Activated T-cell treated with anti-CD3 and anti-CD28 coated beads, Interleukin-2, amount 50 U/mL, for 1 hour (primary cell): Measurements from ENCODE around the gene DHRSX.
"Not testable (repeated sequence)": the region's sequence is repeated elsewhere in the genome, so short reads cannot be mapped to it uniquely, and the experiment has no call there.

ENCODE experiments used
- DNase-seq: peaks from one replicate; pipeline ENCODE4 v3.0.0-alpha.2; 2020

The DHRSX gene

DNA sequence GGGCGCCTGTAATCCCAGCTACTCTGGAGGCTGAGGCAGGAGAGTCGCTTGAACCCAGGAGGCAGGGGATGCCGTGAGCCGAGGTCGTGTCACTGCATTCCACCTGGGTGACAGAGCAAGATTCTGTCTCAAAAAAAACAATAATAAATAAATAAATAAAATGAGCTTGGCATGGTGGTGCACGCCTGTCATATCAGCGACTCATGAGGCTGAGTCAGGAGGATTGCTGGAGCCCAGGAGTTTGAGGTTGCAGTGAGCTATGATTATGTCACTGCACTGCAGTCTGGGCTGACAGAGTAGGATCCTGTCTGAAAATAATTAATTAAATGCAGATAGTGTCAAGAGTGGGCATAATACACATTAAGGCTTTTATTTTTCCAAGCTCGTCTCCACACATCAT is 77.5 kb downstream of the DHRSX start:
- DNase-seq, result no peak

- not testable (repeated sequence) for DNase-seq
These were observed 81.4 kb downstream of the DHRSX start for GRCh38 chrX:2419418-2419817.

DNA sequence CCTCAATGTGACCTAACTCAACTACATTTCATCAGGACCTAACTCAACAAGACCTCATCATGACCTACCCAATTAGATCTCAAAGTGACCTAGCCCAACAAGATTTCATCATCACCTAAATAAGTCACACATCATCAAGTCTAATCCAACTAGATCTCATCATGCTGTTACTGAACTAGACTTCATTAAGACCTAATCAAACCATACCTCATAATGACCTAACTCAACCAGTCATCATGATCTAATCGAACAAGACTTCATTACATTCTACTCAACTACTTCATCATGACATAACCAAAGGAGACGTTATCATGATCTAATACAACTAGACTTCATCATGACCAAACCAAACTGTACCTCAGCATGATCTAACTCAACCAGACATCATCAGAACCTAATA is 82.8 kb downstream of the DHRSX start:
- no peak for DNase-seq

DNA sequence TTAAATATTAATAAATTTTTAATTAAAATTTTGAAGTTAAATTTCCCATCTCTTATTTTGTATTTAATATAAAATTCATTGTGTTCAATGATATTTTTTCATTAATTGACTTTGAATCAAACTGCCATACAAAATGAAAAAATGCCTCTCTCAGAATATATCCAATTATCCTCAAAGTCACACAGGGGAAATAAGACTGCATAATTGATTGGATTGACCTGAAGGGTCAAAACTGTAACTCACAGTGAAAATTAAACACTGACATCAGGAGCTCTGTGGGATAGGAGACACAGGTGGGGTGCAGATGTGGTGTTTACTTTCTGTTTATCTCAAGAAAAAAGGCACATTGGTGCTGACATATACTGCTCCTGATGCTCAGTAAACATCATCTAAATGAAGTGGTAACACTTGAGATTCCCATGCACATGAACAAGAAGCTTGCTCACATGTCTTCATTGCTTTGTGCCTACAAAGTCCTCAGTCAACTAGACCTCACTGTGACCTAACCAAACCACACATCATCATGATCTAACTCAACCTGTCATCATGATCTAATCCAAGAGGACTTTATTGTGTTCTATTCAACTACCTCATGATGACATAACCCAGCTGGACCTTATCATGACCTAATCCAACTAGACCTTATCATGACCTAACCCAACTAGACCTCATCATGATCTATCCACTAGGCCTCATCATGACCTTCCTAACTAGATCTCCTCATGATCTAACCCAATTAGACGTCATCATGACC is 83.7 kb downstream of the DHRSX start:
- DNase-seq, result no peak

GRCh38 chrX:2414384-2414783 is 86.4 kb downstream of the DHRSX start:
- DNase-seq, result no peak

DNA sequence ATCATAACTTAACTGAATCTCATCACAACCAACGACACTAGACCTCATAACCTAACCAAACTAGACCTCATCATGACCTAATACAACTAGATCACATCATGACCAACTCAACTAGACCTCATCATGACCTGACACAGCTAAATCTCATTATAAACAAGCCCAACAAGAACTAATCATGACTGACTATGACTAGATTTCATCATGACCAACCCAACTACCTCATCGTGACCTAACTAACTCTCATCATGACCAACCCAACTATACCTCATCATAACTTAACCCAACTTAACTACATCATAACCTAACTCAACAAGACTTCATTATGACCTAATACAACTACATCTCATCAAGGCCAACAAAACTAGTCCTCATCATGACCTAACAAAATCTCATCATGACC is 86.8 kb downstream of the DHRSX start:
- DNase-seq, result no peak

DNA sequence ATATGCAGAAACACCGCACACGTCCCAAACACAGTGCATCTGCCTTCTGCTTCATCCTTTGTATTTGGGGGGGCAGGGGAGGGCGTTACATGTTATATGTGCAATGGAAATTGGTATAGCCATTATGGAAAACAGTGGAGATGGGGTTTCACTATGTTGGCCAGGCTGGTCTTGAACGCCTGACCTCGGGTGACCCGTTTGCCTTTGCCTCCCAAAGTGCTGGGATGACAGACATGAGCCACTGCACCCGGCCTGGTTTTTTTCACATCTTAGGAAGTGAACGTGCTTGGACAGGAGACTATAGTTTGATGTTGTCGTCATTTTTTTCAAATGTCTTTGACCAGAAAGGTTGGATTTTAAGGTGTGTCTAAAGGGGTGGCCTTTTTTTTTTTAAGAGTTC is 88.6 kb downstream of the DHRSX start:
- DNase-seq, result no peak

DNA sequence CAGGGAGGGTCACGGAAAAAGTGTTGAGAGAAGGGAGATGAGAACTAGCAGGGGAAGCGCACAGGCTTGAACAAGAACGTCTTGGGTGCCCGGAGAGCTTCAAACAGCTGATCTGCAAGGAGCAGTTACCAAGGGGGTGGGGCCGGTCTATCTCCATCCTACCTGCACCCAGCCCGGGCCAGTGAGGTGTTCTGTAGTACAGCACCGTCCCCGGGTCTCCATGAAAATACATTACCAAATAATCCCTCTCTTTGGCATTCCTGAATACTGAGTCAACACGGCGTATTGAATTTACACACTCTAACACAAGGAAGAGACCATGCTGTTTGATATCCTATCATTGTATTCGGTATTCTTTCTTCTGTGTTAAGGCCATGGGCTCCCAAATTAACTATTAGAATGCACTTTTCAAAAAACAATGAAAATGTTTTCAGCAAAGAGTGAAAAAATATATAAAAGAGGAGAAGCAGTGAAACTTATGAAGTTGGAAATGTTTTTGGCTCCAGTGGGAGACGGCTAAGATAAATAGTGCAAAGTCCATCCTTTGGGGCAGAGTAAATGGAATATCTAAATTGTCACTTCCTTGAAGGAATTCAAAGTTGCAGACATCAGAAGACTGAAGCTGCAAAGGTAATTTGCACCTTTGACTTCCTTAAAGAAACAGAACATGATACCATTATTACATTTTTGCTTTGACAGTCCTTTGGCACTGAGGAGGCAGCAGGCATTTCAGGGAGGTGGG is 90.3 kb downstream of the DHRSX start:
- DNase-seq, result no peak

DNA sequence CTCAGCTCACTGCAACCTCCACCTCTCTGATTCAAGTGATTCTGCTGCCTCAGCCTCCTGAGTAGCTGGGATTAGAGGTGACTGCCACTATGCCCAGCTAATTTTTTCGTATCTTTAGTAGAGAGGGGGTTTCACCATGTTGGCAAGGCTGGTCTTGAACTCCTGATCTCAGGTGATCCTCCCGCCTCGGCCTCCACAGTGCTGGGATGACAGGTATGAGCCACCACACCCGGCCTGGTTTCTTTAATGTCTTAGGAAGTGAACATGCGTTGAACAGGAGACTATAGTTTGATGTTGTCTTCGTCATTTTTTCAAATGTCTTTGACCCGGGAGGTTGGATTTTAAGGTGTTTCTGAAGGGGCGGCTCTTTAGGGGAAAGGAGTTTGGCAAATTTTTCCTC is 91.0 kb downstream of the DHRSX start:
- no peak for DNase-seq

- DNase-seq, result no peak
These were observed 91.9 kb downstream of the DHRSX start for GRCh38 chrX:2408856-2409255.

- DNase-seq, result no peak
These were observed 93.8 kb downstream of the DHRSX start for GRCh38 chrX:2406891-2407518.

GRCh38 chrX:2404776-2405175 is 96.0 kb downstream of the DHRSX start:
- DNase-seq, result no peak

- DNase-seq, result no peak
These were observed 98.5 kb downstream of the DHRSX start for GRCh38 chrX:2402361-2402690.

GRCh38 chrX:2401590-2402360 is 99.0 kb downstream of the DHRSX start:
- no peak for DNase-seq

GRCh38 chrX:2401201-2401589 is 99.6 kb downstream of the DHRSX start:
- DNase-seq, result no peak

DNA sequence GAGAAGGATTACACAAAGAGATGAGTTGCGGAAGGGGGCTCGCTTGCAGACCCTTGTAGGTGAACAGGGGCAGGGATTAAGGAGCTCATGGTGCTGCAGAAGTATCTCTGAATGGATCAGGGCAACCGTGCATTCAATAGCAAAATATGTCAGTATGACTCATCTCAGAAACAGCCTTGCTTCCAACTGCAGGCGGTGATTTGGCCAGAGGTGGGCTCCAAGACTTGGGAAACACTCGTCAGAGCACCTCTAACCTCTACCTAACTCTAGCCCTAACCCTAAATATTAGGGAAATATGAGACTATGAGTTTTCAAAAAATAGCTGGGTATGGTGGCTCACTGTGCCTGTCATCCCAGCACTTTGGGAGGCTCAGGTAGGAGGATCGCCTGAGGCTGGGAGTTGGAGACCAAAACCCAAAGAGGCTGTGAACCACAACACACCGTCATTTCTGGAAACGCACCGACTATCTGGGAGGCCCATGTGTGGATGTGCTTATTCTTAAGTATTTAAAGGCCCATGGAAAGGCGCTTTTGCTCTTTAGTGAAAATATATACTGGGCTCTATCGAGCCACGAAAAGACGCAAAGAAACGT is 102.6 kb downstream of the DHRSX start:
- no peak for DNase-seq

DNA sequence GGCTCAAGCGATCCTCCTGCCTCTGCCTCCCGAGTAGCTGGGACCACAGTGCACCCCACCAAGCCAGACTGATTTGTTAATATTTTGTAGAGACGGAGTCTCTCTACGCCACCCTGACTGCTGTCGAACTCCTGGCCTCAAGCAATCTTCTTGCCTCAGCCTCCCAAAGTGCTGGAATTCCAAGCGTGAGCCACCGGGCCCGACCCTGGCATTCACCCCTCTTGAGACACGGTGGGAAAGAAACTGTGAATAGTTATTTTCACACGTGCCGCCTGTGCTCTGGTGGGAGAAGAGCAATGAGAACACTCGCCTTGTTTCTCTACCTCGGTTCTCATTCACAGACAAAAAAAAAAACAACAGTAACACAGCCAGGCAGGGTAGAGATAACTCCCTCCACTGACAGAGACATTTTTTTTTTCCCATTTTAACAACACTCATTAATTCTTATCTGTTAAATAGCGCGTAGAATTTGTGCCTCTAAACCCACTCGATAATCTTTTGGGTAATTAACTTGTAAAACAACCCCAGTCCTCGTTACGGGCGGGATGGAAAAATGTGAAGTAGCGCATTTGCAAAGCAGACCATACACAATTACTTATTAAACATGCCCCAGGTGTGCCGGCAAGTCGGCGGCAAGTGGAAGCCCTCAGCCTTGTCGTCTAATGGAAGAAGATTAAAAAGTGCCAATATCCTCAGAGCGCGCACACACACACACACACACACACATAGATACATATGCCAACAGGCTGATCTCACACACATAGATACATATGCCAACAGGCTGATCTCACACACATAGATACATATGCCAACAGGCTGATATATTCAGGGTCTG is 103.3 kb downstream of the DHRSX start:
- no peak for DNase-seq

- DNase-seq, result no peak
These were observed 105.3 kb downstream of the DHRSX start for GRCh38 chrX:2395261-2395992.

DNA sequence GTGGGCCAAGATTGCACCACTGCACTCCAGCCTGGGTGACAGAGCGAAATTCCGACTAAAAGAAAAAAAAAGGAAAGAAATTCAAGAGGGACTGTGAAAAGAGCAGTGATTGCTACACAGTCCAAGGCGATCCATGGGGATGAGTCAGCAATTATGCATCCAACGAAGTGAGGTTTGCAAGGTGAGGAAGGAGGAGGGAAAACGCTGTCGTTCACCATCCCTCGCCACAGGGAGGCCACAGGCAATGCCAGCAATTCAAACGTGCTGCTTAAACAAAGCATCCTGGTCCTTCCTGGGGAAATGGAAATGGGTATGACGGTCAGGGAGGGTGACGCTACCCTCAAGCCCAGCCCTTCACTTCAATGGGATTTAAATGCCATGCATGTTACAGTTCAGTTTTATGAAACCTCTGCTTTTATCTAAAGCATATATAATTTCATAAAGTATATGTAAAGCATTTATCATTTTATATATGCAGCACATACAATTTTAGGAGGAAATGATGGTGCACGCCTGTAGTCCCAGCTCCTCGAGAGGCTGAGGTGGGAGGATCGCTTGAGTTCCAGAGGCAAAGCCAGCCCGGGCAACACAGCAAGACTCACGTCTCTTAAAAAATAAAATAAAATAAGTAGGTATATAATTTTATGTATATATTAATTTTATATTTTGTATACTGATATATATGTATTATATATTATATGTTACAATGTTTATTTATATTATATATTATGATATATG is 108.7 kb downstream of the DHRSX start:
- DNase-seq, result no peak

DNA sequence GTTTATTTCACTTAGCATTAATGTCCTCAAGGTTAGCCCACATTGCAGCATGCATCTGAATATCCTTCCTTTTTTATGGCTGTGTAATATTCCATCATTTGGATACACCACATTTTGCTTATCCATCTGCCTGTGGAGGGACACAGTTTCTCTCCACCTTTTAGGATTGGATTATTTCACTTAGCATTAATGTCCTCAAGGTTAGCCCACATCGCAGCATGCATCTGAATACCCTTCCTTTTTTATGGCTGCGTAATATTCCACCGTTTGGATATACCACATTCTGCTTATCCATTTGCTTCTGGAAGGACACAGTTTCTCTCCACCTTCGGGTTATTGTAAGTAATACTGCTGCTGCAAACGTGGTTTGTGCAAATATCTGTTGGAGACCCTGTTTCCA is 110.0 kb downstream of the DHRSX start:
- no peak for DNase-seq

- DNase-seq, result not testable (repeated sequence)
These were observed 111.0 kb downstream of the DHRSX start for GRCh38 chrX:2389731-2390130.
